ENCODE measurements around the gene F10. TPM values are rescaled to one million over a fixed set of nuclear protein-coding genes. Genes with fewer than 3 reads are reported as not detected.
"Not testable (repeated sequence)": the region's sequence is repeated elsewhere in the genome, so short reads cannot be mapped to it uniquely, and the experiment has no call there.

The F10 gene
- total and polyA plus RNA-seq, 5 donors, result 29.8 to 44.9 (median 37.1) TPM

- no peak overlapping the region for H3K4me3 ChIP-seq (ENCODE audit: low read length)
- no peaks in the 10 kb centered on the region for H3K4me1 ChIP-seq (ENCODE audit: control insufficient read depth, insufficient read depth, low read length)
- intact Hi-C loops (cut with DNase I), result no loop called here
- DNase-seq (no peak), ATAC-seq (no peak)
- no peak overlapping the region for H3K27ac ChIP-seq (ENCODE audit: low read length)
- WGBS, result 69% methylated on average over 7 of the region's 7 CpGs
- no peaks in the 10 kb centered on the region for H3K27me3 ChIP-seq (ENCODE audit: control insufficient read depth, insufficient read depth)
- no peaks in the 10 kb centered on the region for H3K9me3 ChIP-seq (ENCODE audit: control insufficient read depth, low read length)
These were observed 36.3 kb downstream of the F10 start for GRCh38 chr13:113158946-113159345.

- intact Hi-C loops (cut with DNase I), result no loop called here
These were observed 37.1 kb downstream of the F10 start for GRCh38 chr13:113159701-113160100.

GRCh38 chr13:113160983-113161382 lies 38.4 kb downstream of the F10 start:
- no peaks in the 10 kb centered on the region for H3K9me3 ChIP-seq (ENCODE audit: control insufficient read depth, low read length)
- H3K4me1 ChIP-seq (ENCODE audit: control insufficient read depth, insufficient read depth, low read length), result no peaks in the 10 kb centered on the region
- 68% methylated on average over 12 of the region's 12 CpGs for WGBS
- intact Hi-C loops (cut with DNase I), result no loop called here
- H3K4me3 ChIP-seq (ENCODE audit: low read length), result no peak overlapping the region
- ATAC-seq (no peak), DNase-seq (peak in 1 of 3 donors; percentile 64)
- no peaks in the 10 kb centered on the region for H3K27me3 ChIP-seq (ENCODE audit: control insufficient read depth, insufficient read depth)
- H3K27ac ChIP-seq (ENCODE audit: low read length), result no peak overlapping the region

More at GRCh38 chr13:113159701-113160100, 37.1 kb downstream of the F10 start:
- ATAC-seq, result no peak
- no peak for DNase-seq
- WGBS, result 81% methylated on average over 20 of the region's 20 CpGs
- Histone ChIP-seq H3K27me3 (ENCODE audit: control insufficient read depth, insufficient read depth) (no peaks in the 10 kb centered on the region), H3K4me1 (ENCODE audit: control insufficient read depth, insufficient read depth, low read length) (no peaks in the 10 kb centered on the region), H3K9me3 (ENCODE audit: control insufficient read depth, low read length) (no peaks in the 10 kb centered on the region), H3K4me3 (ENCODE audit: low read length) (no peak overlapping the region), H3K27ac (ENCODE audit: low read length) (no peak overlapping the region)

GRCh38 chr13:113161433-113161832 lies 38.8 kb downstream of the F10 start:
- no peak overlapping the region for H3K27ac ChIP-seq (ENCODE audit: low read length)
- WGBS, result 56% methylated on average over 16 of the region's 16 CpGs
- no peaks in the 10 kb centered on the region for H3K27me3 ChIP-seq (ENCODE audit: control insufficient read depth, insufficient read depth)
- no peaks in the 10 kb centered on the region for H3K4me1 ChIP-seq (ENCODE audit: control insufficient read depth, insufficient read depth, low read length)
- ATAC-seq (no peak), DNase-seq (no peak)
- no peaks in the 10 kb centered on the region for H3K9me3 ChIP-seq (ENCODE audit: control insufficient read depth, low read length)
- no peak overlapping the region for H3K4me3 ChIP-seq (ENCODE audit: low read length)
- intact Hi-C loops (cut with DNase I), result no loop called here

GRCh38 chr13:113161975-113162374 lies 39.4 kb downstream of the F10 start:
- H3K27me3 ChIP-seq (ENCODE audit: control insufficient read depth, insufficient read depth); DNase-seq; ATAC-seq; intact Hi-C loops (cut with DNase I); H3K9me3 ChIP-seq (ENCODE audit: control insufficient read depth, low read length); H3K4me3 ChIP-seq (ENCODE audit: low read length); H3K27ac ChIP-seq (ENCODE audit: low read length); H3K4me1 ChIP-seq (ENCODE audit: control insufficient read depth, insufficient read depth, low read length): not testable (repeated sequence)
- WGBS, result 38% methylated on average over 11 of the region's 13 CpGs

- DNase-seq (no peak), ATAC-seq (peak; percentile 6 to 24)
- H3K4me3 ChIP-seq (ENCODE audit: low read length), result no peak overlapping the region
- no peak overlapping the region for H3K27ac ChIP-seq (ENCODE audit: low read length)
- H3K4me1 ChIP-seq (ENCODE audit: control insufficient read depth, insufficient read depth, low read length), result no peaks in the 10 kb centered on the region
- intact Hi-C loops (cut with DNase I), result no loop called here
- H3K9me3 ChIP-seq (ENCODE audit: control insufficient read depth, low read length), result no peaks in the 10 kb centered on the region
- WGBS, result 32% methylated on average over 25 of the region's 25 CpGs
- no peaks in the 10 kb centered on the region for H3K27me3 ChIP-seq (ENCODE audit: control insufficient read depth, insufficient read depth)
These were observed 40.4 kb downstream of the F10 start for GRCh38 chr13:113162783-113163685.

- Histone ChIP-seq H3K4me3 (ENCODE audit: low read length) (no peak overlapping the region), H3K4me1 (ENCODE audit: control insufficient read depth, insufficient read depth, low read length) (no peaks in the 10 kb centered on the region), H3K9me3 (ENCODE audit: control insufficient read depth, low read length) (no peaks in the 10 kb centered on the region), H3K27ac (ENCODE audit: low read length) (no peak overlapping the region), H3K27me3 (ENCODE audit: control insufficient read depth, insufficient read depth) (no peaks in the 10 kb centered on the region)
- intact Hi-C loops (cut with DNase I), result no loop called here
- ATAC-seq (no peak), DNase-seq (no peak)
- 66% methylated on average over 12 of the region's 12 CpGs for WGBS
These were observed 41.9 kb downstream of the F10 start for GRCh38 chr13:113164492-113164891.

- Histone ChIP-seq H3K4me1 (ENCODE audit: control insufficient read depth, insufficient read depth, low read length) (no peaks in the 10 kb centered on the region), H3K4me3 (ENCODE audit: low read length) (no peak overlapping the region), H3K27me3 (ENCODE audit: control insufficient read depth, insufficient read depth) (no peaks in the 10 kb centered on the region), H3K27ac (ENCODE audit: low read length) (no peak overlapping the region), H3K9me3 (ENCODE audit: control insufficient read depth, low read length) (no peaks in the 10 kb centered on the region)
- 82% methylated on average over 10 of the region's 10 CpGs for WGBS
- intact Hi-C loops (cut with DNase I), result no loop called here
- no peak for DNase-seq
- no peak for ATAC-seq
These were observed 43.7 kb downstream of the F10 start for GRCh38 chr13:113166266-113166665.

GRCh38 chr13:113166681-113167080 lies 44.1 kb downstream of the F10 start:
- ATAC-seq (no peak), DNase-seq (no peak)
- 82% methylated on average over 5 of the region's 5 CpGs for WGBS
- H3K27ac ChIP-seq (ENCODE audit: low read length), result no peak overlapping the region
- no peak overlapping the region for H3K4me3 ChIP-seq (ENCODE audit: low read length)
- H3K4me1 ChIP-seq (ENCODE audit: control insufficient read depth, insufficient read depth, low read length), result no peaks in the 10 kb centered on the region
- H3K9me3 ChIP-seq (ENCODE audit: control insufficient read depth, low read length), result no peaks in the 10 kb centered on the region
- H3K27me3 ChIP-seq (ENCODE audit: control insufficient read depth, insufficient read depth), result no peaks in the 10 kb centered on the region
- intact Hi-C loops (cut with DNase I), result no loop called here

GRCh38 chr13:113167155-113167554 lies 44.6 kb downstream of the F10 start:
- H3K27me3 ChIP-seq (ENCODE audit: control insufficient read depth, insufficient read depth), result no peaks in the 10 kb centered on the region
- no peak for ATAC-seq
- H3K9me3 ChIP-seq (ENCODE audit: control insufficient read depth, low read length), result no peaks in the 10 kb centered on the region
- 79% methylated on average over 10 of the region's 10 CpGs for WGBS
- no peak for DNase-seq
- intact Hi-C loops (cut with DNase I), result no loop called here
- H3K27ac ChIP-seq (ENCODE audit: low read length), result no peak overlapping the region
- H3K4me3 ChIP-seq (ENCODE audit: low read length), result no peak overlapping the region
- no peaks in the 10 kb centered on the region for H3K4me1 ChIP-seq (ENCODE audit: control insufficient read depth, insufficient read depth, low read length)

GRCh38 chr13:113167575-113167974 lies 45.0 kb downstream of the F10 start:
- H3K27ac ChIP-seq (ENCODE audit: low read length), result no peak overlapping the region
- 96% methylated on average over 3 of the region's 3 CpGs for WGBS
- no peak overlapping the region for H3K4me3 ChIP-seq (ENCODE audit: low read length)
- no peaks in the 10 kb centered on the region for H3K9me3 ChIP-seq (ENCODE audit: control insufficient read depth, low read length)
- ATAC-seq (no peak), DNase-seq (no peak)
- intact Hi-C loops (cut with DNase I), result no loop called here
- H3K27me3 ChIP-seq (ENCODE audit: control insufficient read depth, insufficient read depth), result no peaks in the 10 kb centered on the region
- no peaks in the 10 kb centered on the region for H3K4me1 ChIP-seq (ENCODE audit: control insufficient read depth, insufficient read depth, low read length)
